ENCODE measurements around the gene CZIB. TPM values are rescaled to one million over a fixed set of nuclear protein-coding genes. Genes with fewer than 3 reads are reported as not detected.
A peak's percentile ranks its signal among the peaks of the same experiment; 100 is the strongest.

The CZIB gene
- total RNA-seq, 1 donor from 2014 or later, result 72.7 TPM

GRCh38 chr1:53257454-53258081 is 37.1 kb upstream of the CZIB start:
- Mint-ChIP-seq H3K27ac (peak overlapping the region; percentile 98), H3K4me1 (ENCODE audit: unreplicated experiment) (no peaks in the 10 kb centered on the region), H3K4me3 (peak overlapping the region; percentile 81), H3K36me3 (no peaks in the 10 kb centered on the region), H3K9me3 (no peaks in the 10 kb centered on the region), H3K27me3 (no peaks in the 10 kb centered on the region)
- no peak for DNase-seq (ENCODE audit: extremely low spot score, unreplicated experiment)
- TF ChIP-seq CTCF (conservative IDR thresholded peaks at IDR 0.05), result no peak

GRCh38 chr1:53256511-53257453 is 36.3 kb upstream of the CZIB start:
- no peak for DNase-seq (ENCODE audit: extremely low spot score, unreplicated experiment)
- Mint-ChIP-seq H3K27me3 (no peaks in the 10 kb centered on the region), H3K9me3 (no peaks in the 10 kb centered on the region), H3K36me3 (no peaks in the 10 kb centered on the region), H3K4me3 (peak overlapping the region; percentile 81), H3K27ac (peak overlapping the region; percentile 98), H3K4me1 (ENCODE audit: unreplicated experiment) (no peaks in the 10 kb centered on the region)
- TF ChIP-seq CTCF (conservative IDR thresholded peaks at IDR 0.05), result no peak

DNA sequence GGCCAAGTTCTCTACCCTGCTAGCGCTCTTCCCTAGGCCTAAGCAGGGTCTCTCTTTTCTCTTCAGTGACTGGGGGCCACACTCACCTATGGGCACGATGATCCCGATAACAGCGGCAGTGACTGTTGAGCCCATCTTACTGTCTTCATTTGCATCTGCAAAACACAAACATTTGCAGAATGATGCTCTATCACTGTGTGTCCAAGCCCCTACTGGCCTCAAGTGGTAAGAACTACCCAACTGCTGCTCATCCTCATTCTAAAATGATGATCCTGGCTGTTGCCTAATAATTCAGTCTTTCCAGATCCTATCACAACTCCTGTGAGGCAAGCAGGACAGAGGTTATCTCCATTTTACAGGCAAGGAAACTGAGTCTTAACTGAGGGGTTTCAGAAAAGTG is 34.6 kb upstream of the CZIB start:
- no peak for DNase-seq (ENCODE audit: extremely low spot score, unreplicated experiment)
- H3K27me3 Mint-ChIP-seq, result no peaks in the 10 kb centered on the region
- peak; percentile 37 for TF ChIP-seq CTCF (conservative IDR thresholded peaks at IDR 0.05)
- no peaks in the 10 kb centered on the region for H3K36me3 Mint-ChIP-seq
- no peak overlapping the region for H3K27ac Mint-ChIP-seq
- no peak overlapping the region for H3K4me3 Mint-ChIP-seq
- no peaks in the 10 kb centered on the region for H3K9me3 Mint-ChIP-seq
- H3K4me1 Mint-ChIP-seq (ENCODE audit: unreplicated experiment), result no peaks in the 10 kb centered on the region

DNA sequence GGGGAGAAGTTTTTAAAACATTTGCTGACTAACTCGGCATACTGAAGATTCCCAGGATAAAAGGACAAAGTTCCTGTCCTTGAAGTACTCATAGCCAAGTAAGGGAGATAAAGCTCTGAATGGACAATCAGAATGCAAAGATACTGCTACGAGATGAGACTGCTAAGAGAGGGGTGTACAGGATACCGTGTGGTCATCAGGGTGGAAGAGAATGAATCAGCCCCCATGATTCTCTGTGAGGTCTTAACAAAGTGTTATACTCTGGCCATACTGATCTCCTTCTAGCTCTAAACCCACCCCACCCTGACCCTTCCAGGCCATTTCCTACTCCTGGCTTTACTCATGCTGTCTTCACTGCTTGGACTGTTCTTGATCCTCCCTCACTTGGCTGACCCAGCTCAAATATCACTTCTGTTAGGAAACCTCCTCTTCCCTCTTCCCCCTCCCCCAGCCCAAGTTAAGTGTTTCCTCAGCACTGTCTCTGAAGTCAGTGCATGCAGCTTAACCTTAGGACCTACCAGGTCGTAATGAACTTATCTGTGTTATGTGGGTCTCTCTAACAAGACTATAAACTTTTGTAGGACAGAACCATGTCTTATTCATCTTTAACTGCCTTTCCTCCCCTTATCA is 33.7 kb upstream of the CZIB start:
- H3K9me3 Mint-ChIP-seq, result no peaks in the 10 kb centered on the region
- no peaks in the 10 kb centered on the region for H3K4me1 Mint-ChIP-seq (ENCODE audit: unreplicated experiment)
- DNase-seq (ENCODE audit: extremely low spot score, unreplicated experiment), result no peak
- H3K27me3 Mint-ChIP-seq, result no peaks in the 10 kb centered on the region
- H3K4me3 Mint-ChIP-seq, result no peak overlapping the region
- H3K36me3 Mint-ChIP-seq, result no peaks in the 10 kb centered on the region
- no peak for TF ChIP-seq CTCF (conservative IDR thresholded peaks at IDR 0.05)
- H3K27ac Mint-ChIP-seq, result no peak overlapping the region

DNA sequence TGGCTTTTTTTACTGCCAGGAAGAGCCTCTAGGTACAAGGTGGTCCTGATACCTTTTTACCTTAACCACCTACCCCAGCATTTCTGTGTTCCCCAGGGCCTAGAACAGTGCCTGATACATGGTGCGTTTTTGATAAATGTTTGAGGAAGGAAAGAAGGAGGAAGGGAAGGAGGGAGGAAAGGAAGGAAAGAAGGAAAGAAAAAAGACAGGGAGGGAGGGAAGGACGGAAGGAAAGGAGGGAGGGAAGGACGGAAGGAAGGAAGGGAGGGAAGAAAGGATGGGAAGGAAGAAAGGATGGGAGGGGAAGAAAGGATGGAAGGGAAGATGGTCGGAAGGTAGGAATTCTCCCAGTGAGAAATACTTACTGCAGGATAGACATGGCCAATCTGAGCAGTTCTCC is 29.9 kb upstream of the CZIB start:
- Mint-ChIP-seq H3K27ac (no peak overlapping the region), H3K9me3 (no peaks in the 10 kb centered on the region), H3K4me3 (no peak overlapping the region), H3K4me1 (ENCODE audit: unreplicated experiment) (no peaks in the 10 kb centered on the region), H3K27me3 (no peaks in the 10 kb centered on the region), H3K36me3 (no peaks in the 10 kb centered on the region)
- no peak for DNase-seq (ENCODE audit: extremely low spot score, unreplicated experiment)
- no peak for TF ChIP-seq CTCF (conservative IDR thresholded peaks at IDR 0.05)
